ENCODE data around the gene C1orf167.

C1orf167 gene

DNA sequence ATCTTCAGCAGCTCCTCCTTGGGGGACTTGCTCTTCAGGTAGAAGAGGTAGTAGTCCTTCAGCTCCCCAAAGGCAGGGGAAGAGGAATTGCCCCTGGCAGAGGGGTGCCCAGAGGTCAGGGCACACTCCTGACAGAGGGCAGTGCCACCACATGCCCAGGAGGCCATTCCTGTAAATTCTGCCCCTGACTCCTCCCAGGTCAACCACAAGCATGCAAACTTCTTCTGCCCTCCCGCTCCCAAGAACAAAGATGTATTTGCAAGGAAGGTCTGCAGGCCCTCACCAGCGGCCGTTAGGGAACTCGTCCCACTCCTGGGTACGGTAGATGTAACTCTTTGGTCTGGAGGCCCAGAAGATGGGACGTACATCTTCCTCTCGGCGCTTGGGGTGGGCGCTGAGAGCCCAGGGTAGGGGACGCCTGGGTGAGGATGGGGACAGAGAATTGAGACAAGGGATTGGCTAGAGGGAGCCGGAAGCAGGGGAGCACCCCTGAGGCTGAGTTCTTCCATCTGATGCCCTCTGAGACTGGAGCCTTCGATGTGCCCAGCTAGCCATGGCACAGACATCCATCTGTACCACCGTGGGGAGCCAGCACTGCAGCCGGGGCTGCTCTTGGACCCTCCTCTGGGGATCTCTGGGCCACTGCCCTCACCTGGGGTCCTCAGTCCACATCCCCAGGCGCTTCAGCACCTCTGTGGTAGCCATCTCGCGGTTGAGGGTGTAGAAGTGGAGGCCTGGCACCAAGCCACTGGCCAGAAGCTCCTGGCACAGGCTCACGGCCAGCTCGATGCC lies 32.6 kb downstream of the C1orf167 start:
- Histone ChIP-seq H4K20me1 (ENCODE audit: insufficient read depth, low read length) (no peaks in the 10 kb centered on the region), H3K79me2 (ENCODE audit: insufficient read depth, low read length) (no peaks in the 10 kb centered on the region), H3K4me3 (ENCODE audit: low read depth, low read length, poor library complexity, severe bottlenecking) (no peak overlapping the region), H3K4me2 (ENCODE audit: low read length) (no peak overlapping the region), H3K36me3 (ENCODE audit: insufficient read depth, low read length) (peaks cover 50% of the 10 kb centered on the region), H3F3A (ENCODE audit: insufficient read depth, low read length) (no peaks in the 10 kb centered on the region), H3K27me3 (ENCODE audit: insufficient read depth, low read length) (no peaks in the 10 kb centered on the region), H3K4me1 (ENCODE audit: insufficient read depth, low read length, severe bottlenecking) (no peaks in the 10 kb centered on the region), H3K27ac (ENCODE audit: low read depth, low read length, poor library complexity, severe bottlenecking) (no peak overlapping the region), H3K9me3 (ENCODE audit: low read length) (no peaks in the 10 kb centered on the region), H3K9me2 (ENCODE audit: low read depth, low read length) (no peaks in the 10 kb centered on the region), H2AFZ (ENCODE audit: low read length) (no peak overlapping the region), H3K9ac (ENCODE audit: low read length) (no peak overlapping the region)
- TF ChIP-seq EZH2 (IDR thresholded peaks at IDR 0.05; ENCODE audit: borderline replicate concordance, low read length), result no peak
- TF ChIP-seq, protein P1, sequence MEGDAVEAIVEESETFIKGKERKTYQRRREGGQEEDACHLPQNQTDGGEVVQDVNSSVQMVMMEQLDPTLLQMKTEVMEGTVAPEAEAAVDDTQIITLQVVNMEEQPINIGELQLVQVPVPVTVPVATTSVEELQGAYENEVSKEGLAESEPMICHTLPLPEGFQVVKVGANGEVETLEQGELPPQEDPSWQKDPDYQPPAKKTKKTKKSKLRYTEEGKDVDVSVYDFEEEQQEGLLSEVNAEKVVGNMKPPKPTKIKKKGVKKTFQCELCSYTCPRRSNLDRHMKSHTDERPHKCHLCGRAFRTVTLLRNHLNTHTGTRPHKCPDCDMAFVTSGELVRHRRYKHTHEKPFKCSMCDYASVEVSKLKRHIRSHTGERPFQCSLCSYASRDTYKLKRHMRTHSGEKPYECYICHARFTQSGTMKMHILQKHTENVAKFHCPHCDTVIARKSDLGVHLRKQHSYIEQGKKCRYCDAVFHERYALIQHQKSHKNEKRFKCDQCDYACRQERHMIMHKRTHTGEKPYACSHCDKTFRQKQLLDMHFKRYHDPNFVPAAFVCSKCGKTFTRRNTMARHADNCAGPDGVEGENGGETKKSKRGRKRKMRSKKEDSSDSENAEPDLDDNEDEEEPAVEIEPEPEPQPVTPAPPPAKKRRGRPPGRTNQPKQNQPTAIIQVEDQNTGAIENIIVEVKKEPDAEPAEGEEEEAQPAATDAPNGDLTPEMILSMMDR (IDR thresholded peaks at IDR 0.05; ENCODE audit: low read length), result no peak

DNA sequence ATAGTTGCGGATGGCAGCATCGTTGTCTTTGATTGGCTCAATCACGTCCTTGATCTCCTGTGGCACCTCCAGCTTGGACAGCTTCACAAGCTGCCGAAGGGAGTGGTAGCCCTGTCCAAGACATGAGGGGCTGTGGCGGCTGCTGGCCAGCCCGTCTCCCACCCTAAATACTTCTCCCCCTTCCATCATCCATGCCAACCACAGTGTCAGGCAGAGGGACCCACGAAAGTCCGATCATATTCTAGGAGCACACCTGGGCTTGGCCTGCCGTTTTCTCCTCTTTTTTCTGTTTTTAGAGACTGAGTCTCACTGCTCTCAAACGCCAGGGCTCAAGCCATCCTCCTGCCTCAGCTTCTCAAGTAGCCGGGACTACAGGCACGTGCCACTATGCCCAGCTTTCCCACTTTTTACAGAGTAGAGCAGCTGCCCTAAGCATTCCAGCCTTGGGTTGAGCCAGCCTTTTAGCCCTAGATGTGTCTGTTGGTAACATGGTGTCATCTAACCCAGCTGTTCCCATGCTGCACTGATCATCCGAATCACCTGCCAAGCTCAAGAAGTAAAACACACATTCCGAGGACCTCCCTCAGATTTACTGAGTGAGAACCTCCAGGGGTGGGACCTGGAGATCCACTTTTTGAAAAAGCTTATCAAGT lies 33.4 kb downstream of the C1orf167 start:
- H3K9me2 ChIP-seq (ENCODE audit: low read depth, low read length), result no peaks in the 10 kb centered on the region
- no peak overlapping the region for H3K4me2 ChIP-seq (ENCODE audit: low read length)
- no peaks in the 10 kb centered on the region for H3K27me3 ChIP-seq (ENCODE audit: insufficient read depth, low read length)
- peaks cover 57% of the 10 kb centered on the region for H3K36me3 ChIP-seq (ENCODE audit: insufficient read depth, low read length)
- no peaks in the 10 kb centered on the region for H3K4me1 ChIP-seq (ENCODE audit: insufficient read depth, low read length, severe bottlenecking)
- no peak overlapping the region for H3K9ac ChIP-seq (ENCODE audit: low read length)
- H3K79me2 ChIP-seq (ENCODE audit: insufficient read depth, low read length), result no peaks in the 10 kb centered on the region
- no peak overlapping the region for H3K27ac ChIP-seq (ENCODE audit: low read depth, low read length, poor library complexity, severe bottlenecking)
- H2AFZ ChIP-seq (ENCODE audit: low read length), result no peak overlapping the region
- TF ChIP-seq EZH2 (IDR thresholded peaks at IDR 0.05; ENCODE audit: borderline replicate concordance, low read length), result no peak
- TF ChIP-seq, protein P1 (IDR thresholded peaks at IDR 0.05; ENCODE audit: low read length), result no peak
- no peaks in the 10 kb centered on the region for H4K20me1 ChIP-seq (ENCODE audit: insufficient read depth, low read length)
- no peaks in the 10 kb centered on the region for H3K9me3 ChIP-seq (ENCODE audit: low read length)
- H3F3A ChIP-seq (ENCODE audit: insufficient read depth, low read length), result no peaks in the 10 kb centered on the region
- H3K4me3 ChIP-seq (ENCODE audit: low read depth, low read length, poor library complexity, severe bottlenecking), result no peak overlapping the region

DNA sequence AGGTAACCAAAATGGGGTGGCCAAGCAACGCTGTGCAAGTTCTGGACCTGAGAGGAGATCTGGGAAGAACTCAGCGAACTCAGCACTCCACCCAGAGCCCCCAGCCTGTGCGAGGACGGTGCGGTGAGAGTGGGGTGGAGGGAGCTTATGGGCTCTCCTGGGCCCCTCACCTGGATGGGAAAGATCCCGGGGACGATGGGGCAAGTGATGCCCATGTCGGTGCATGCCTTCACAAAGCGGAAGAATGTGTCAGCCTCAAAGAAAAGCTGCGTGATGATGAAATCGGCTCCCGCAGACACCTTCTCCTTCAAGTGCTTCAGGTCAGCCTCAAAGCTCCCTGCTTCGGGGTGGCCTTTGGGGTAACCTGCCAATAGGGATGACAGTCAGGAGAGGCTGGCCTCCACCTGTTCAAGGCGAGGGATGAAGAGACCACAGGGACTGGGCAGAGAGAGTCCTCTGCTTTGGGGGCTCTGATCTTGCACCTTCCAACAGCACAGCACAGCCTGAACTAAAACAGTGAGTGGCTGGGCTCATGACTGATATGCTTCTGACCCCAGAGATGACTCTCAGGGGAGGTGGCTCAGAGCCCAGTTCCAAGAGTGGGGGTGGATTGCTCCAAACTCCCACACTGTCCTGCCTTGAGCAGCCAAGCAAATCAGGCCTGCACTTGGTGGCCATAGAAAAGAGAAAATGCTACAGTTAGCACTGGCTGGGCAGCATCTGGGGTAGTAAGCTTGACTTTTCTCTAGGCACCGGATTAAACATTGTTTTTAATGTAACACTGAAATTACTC lies 34.2 kb downstream of the C1orf167 start:
- Histone ChIP-seq H3K36me3 (ENCODE audit: insufficient read depth, low read length) (peaks cover 62% of the 10 kb centered on the region), H3K4me3 (ENCODE audit: low read depth, low read length, poor library complexity, severe bottlenecking) (no peak overlapping the region), H3K27ac (ENCODE audit: low read depth, low read length, poor library complexity, severe bottlenecking) (no peak overlapping the region), H3K9ac (ENCODE audit: low read length) (no peak overlapping the region), H4K20me1 (ENCODE audit: insufficient read depth, low read length) (no peaks in the 10 kb centered on the region), H3K4me1 (ENCODE audit: insufficient read depth, low read length, severe bottlenecking) (no peaks in the 10 kb centered on the region), H3K4me2 (ENCODE audit: low read length) (no peak overlapping the region), H3F3A (ENCODE audit: insufficient read depth, low read length) (no peaks in the 10 kb centered on the region), H3K27me3 (ENCODE audit: insufficient read depth, low read length) (no peaks in the 10 kb centered on the region), H3K79me2 (ENCODE audit: insufficient read depth, low read length) (no peaks in the 10 kb centered on the region), H2AFZ (ENCODE audit: low read length) (no peak overlapping the region), H3K9me3 (ENCODE audit: low read length) (no peaks in the 10 kb centered on the region), H3K9me2 (ENCODE audit: low read depth, low read length) (no peaks in the 10 kb centered on the region)
- TF ChIP-seq, protein P1 (IDR thresholded peaks at IDR 0.05; ENCODE audit: low read length), result no peak
- TF ChIP-seq EZH2 (IDR thresholded peaks at IDR 0.05; ENCODE audit: borderline replicate concordance, low read length), result no peak
